Globus pallidus (tissue), 1 donor: ENCODE results near the gene DDI2.
"Not testable (repeated sequence)": the region's sequence is repeated elsewhere in the genome, so short reads cannot be mapped to it uniquely, and the experiment has no call there.

Source experiments
- DNase-seq: peaks from one replicate; pipeline ENCODE4 v3.0.0-alpha.2; 2015; ENCODE audit warnings: low spot score

Gene DDI2

GRCh38 chr1:15637826-15638225 is 20.6 kb downstream of the DDI2 start:
- no peak for DNase-seq

- DNase-seq, result no peak
These were observed 22.0 kb downstream of the DDI2 start for GRCh38 chr1:15639262-15639661.

GRCh38 chr1:15639931-15640330 is 22.7 kb downstream of the DDI2 start:
- no peak for DNase-seq

GRCh38 chr1:15640667-15641066 is 23.4 kb downstream of the DDI2 start:
- DNase-seq, result no peak

GRCh38 chr1:15649937-15650336 is 32.7 kb downstream of the DDI2 start:
- no peak for DNase-seq

GRCh38 chr1:15650433-15650832 is 33.2 kb downstream of the DDI2 start:
- no peak for DNase-seq

GRCh38 chr1:15652130-15652529 is 34.9 kb downstream of the DDI2 start:
- not testable (repeated sequence) for DNase-seq

- no peak for DNase-seq
These were observed 36.9 kb downstream of the DDI2 start for GRCh38 chr1:15654091-15654690.

GRCh38 chr1:15656464-15656863 is 39.2 kb downstream of the DDI2 start:
- DNase-seq, result no peak

- no peak for DNase-seq
These were observed 39.8 kb downstream of the DDI2 start for GRCh38 chr1:15657021-15657420.

- DNase-seq, result no peak
These were observed 42.9 kb downstream of the DDI2 start for GRCh38 chr1:15660151-15660550.

- DNase-seq, result no peak
These were observed 45.2 kb downstream of the DDI2 start for GRCh38 chr1:15662477-15662876.

GRCh38 chr1:15663925-15664324 is 46.7 kb downstream of the DDI2 start:
- no peak for DNase-seq

- DNase-seq, result no peak
These were observed 50.1 kb downstream of the DDI2 start for GRCh38 chr1:15667362-15667761.

GRCh38 chr1:15668089-15668754 is 51.0 kb downstream of the DDI2 start:
- DNase-seq, result no peak

- no peak for DNase-seq
These were observed 51.8 kb downstream of the DDI2 start for GRCh38 chr1:15669074-15669473.

GRCh38 chr1:15669864-15670263 is 52.6 kb downstream of the DDI2 start:
- no peak for DNase-seq

- DNase-seq, result no peak
These were observed 54.2 kb downstream of the DDI2 start for GRCh38 chr1:15671430-15671829.

- no peak for DNase-seq
These were observed 57.3 kb downstream of the DDI2 start for GRCh38 chr1:15674386-15675159.

- DNase-seq, result no peak
These were observed 58.8 kb downstream of the DDI2 start for GRCh38 chr1:15676010-15676409.

GRCh38 chr1:15676688-15677661 is 59.7 kb downstream of the DDI2 start:
- DNase-seq, result no peak

GRCh38 chr1:15678578-15678977 is 61.3 kb downstream of the DDI2 start:
- DNase-seq, result no peak
